ELF-1 (cell line): ENCODE results near the gene CNTNAP2.

ENCODE experiments used
- DNase-seq: peaks from one replicate; pipeline ENCODE4 v3.0.0-alpha.2; 2016; ENCODE audit warnings: low read depth, low spot score

CNTNAP2 gene

GRCh38 chr7:146764458-146764857 lies 647.9 kb downstream of the CNTNAP2 start:
- DNase-seq, result no peak

DNA sequence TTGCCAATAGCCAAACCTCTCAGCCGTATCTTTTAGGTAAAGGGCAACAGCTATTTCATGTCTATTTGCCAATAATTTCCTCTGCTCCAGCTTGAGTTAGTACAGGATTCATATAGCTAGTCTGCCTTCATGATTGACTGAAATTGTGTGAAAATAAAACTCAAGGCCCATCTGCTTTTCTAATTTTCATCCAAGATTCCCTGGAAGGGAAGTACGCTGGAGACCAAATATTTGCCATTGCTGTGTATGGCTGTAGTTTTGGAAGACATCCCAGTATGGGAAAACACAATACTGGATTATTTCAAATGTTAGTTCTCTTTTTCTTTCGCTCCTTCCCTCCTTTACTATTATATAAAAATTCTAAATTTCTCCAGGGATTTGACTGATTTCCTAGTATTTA lies 652.4 kb downstream of the CNTNAP2 start:
- no peak for DNase-seq

GRCh38 chr7:146772601-146773000 lies 656.0 kb downstream of the CNTNAP2 start:
- DNase-seq, result peak; percentile 70

GRCh38 chr7:146773506-146773905 lies 656.9 kb downstream of the CNTNAP2 start:
- DNase-seq, result no peak

- no peak for DNase-seq
Observed at GRCh38 chr7:146781352-146782116, 664.9 kb downstream of the CNTNAP2 start.

- DNase-seq, result no peak
Observed at GRCh38 chr7:146787266-146787665, 670.7 kb downstream of the CNTNAP2 start.

GRCh38 chr7:146788008-146788407 lies 671.4 kb downstream of the CNTNAP2 start:
- no peak for DNase-seq

DNA sequence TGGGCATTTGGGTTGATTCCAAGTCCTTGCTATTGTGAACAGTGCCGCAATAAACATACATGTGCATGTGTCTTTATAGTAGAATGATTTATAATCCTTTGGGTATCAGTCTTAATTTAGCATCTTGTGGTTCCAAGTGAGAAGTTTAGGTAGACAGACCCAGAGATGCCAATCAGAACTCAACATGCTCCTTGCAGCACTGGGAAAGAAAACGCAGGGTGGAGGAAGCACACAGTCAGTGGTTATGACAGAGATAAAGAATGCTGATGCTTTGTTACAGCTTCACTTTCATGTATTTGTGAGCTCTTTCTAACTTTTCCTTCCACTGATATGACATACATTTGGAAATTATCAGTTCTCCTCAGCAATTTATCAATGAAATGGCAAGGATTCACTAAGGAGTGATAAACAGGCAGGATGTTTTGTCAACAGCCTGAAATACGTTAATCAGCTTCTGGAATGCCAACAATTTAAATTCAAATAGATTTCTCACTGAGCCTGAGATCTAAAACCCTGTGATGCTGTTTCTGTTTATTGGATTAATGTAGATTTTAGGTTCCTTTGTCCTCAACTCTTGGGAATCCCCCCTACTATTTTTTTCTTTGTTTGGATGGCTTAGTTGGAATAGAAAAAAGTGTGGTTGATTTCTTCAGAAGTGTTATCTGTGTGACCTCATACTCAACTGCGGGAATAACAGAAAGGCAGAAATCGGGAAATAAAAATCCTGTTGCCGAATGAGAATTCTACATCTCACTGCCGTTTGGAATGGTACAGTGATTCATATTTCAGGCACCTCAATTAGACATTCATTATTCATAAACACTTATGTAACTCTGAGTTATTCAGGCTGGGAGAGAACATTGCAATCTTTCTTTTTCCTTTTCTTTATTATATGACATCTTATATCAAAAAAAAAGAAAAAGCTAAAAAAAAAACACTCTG lies 675.0 kb downstream of the CNTNAP2 start:
- DNase-seq, result peak; percentile 25

DNA sequence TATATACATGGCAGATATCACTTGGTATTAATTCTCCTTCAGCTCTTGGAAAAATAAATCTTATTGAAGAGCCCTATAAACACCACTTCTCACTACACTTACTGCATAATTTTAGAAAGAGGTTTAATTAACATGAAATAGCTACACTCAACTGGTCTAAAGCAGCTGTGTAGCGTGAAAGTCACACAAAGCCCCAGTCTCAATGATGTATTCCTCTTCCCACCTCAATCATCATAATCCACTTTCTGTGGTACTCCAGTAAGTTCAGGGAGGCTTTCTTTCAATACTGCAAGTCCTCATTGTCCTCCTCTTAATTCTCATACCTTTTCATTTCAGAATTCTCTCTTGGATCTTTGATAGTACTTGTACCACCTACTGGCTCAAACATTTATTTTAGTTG lies 688.0 kb downstream of the CNTNAP2 start:
- no peak for DNase-seq

GRCh38 chr7:146805082-146805481 lies 688.5 kb downstream of the CNTNAP2 start:
- DNase-seq, result no peak

- peak; percentile 6 for DNase-seq
Observed at GRCh38 chr7:146826329-146826728, 709.7 kb downstream of the CNTNAP2 start.

- DNase-seq, result no peak
Observed at GRCh38 chr7:146830686-146831085, 714.1 kb downstream of the CNTNAP2 start.

GRCh38 chr7:146831875-146832274 lies 715.3 kb downstream of the CNTNAP2 start:
- DNase-seq, result no peak

DNA sequence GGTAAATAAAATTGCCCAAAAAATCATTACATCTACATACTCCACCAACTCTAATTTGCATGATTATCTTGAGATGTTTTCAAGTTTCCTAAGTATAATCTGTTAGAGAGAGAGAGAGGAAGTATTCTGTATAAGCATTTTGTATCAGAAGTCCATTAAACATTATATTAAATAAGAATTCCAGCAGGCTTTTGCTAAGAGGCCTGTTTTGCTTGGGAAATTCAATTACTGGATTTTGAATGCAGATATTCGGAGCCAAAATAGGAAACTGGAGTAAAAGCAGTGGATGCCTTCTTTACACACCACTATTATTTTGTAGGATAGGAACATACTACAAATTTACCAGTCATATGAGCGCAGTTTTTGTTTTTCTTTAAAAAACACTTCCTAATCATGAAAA lies 727.8 kb downstream of the CNTNAP2 start:
- no peak for DNase-seq

- DNase-seq, result no peak
Observed at GRCh38 chr7:146858690-146859089, 742.1 kb downstream of the CNTNAP2 start.

GRCh38 chr7:146861701-146862100 lies 745.1 kb downstream of the CNTNAP2 start:
- DNase-seq, result no peak

GRCh38 chr7:146862415-146862814 lies 745.8 kb downstream of the CNTNAP2 start:
- no peak for DNase-seq

DNA sequence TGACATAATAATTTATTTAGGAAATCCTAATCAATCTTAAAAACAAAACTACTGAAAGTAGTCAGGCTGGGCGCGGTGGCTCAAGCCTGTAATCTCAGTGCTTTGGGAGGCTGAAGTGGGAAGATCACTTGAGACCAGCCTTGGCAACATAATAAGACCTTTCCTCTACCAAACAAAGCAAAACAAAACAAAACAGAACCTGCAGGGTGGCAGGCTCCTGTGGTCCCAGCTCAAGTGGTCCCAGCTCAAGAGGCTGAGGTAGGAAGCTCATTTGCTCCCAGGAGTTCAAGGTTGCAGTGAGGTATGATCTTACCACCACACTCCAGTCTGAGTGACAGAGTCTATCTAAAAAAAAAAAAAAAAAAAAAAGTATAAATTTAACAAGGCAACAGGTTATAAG lies 748.0 kb downstream of the CNTNAP2 start:
- DNase-seq, result peak; percentile 33

DNA sequence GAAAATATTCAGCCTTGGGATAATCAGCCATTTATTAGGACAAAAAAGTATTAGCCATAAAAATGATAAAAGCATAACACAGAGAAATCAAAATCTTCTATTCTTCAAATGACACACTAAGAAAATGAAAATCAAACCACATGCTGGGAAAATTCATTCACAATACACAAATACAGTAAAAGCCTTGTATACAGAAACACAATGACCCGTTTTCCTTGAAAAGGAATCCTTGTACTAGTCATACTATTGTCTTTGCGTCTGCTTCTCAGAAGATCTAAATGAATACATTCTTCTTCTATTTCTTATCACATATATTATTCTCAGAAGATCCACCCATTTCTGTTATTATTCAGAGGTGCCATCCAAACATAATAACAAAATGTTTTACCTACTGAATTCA lies 749.1 kb downstream of the CNTNAP2 start:
- no peak for DNase-seq

DNA sequence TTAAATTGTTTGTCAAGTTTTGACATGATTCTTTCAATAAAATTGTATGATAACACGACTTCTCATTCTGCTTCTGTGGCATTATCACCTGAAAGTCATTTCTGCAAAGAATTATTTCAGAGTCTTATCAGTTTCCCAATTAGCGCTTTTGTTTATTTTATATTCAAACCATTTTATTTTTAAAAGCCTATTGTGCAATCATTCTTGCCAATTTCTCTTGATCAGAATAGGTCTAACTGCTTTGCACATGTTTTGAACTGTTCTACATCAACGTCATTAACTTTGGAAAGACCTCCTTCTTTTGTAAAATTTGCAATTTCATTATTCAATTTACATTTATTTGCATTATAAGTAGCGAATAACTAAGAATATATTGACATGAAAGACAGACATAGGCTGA lies 758.1 kb downstream of the CNTNAP2 start:
- no peak for DNase-seq

- DNase-seq, result peak; percentile 22
Observed at GRCh38 chr7:146875237-146875785, 758.7 kb downstream of the CNTNAP2 start.

GRCh38 chr7:146875981-146876380 lies 759.4 kb downstream of the CNTNAP2 start:
- DNase-seq, result no peak
